Left lung (tissue), 10 donors: ENCODE data around the gene C1QC. TPM values are rescaled to one million over a fixed set of nuclear protein-coding genes. Genes with fewer than 3 reads are reported as not detected.

Experiments used
- ATAC-seq: fragments of 200-7000 bp; cut with Tn5 transposase; one replicate; pipeline ENCODE4 v1.9.1; 2020; ENCODE audit warnings: moderate library complexity
- DNase-seq, 4 donors: peaks; one replicate each; pipeline ENCODE4 v3.0.0-alpha.2; 2013 to 2020
- H3K27ac ChIP-seq, 2 donors: fragments of 200-600 bp; sonication (generic) in 1 of 2; one replicate each; pipeline versions ENCODE4 v1.5.0 to v1.8.0; 2020 to 2021
- H3K27me3 ChIP-seq, 2 donors: fragments of 200-600 bp; sonication (generic) in 1 of 2; one replicate each; pipeline versions ENCODE4 v1.5.0 to v1.8.0; 2020 to 2021
- H3K36me3 ChIP-seq, 2 donors: fragments of 200-600 bp; sonication (generic) in 1 of 2; one replicate each; pipeline versions ENCODE4 v1.5.0 to v1.8.0; 2020 to 2021
- H3K4me1 ChIP-seq, 2 donors: fragments of 200-600 bp; one replicate each; pipeline ENCODE4 v1.8.0; 2021
- H3K4me3 ChIP-seq, 2 donors: fragments of 200-600 bp; sonication (generic) in 1 of 2; one replicate each; pipeline versions ENCODE4 v1.5.0 to v1.8.0; 2020 to 2021; ENCODE audit warnings: mild to moderate bottlenecking in 1 of 2
- H3K9me3 ChIP-seq, 2 donors: fragments of 200-600 bp; sonication (generic) in 1 of 2; one replicate each; pipeline versions ENCODE4 v1.5.0 to v1.8.0; 2020 to 2021
- CTCF ChIP-seq, 2 donors: fragments of 200-600 bp; sonication (generic) in 1 of 2; IDR thresholded peaks; one replicate each; pipeline versions ENCODE4 v1.5.0 to v1.8.0; 2021; ENCODE audit warnings: antibody characterized with exemption in 2 of 2
- intact Hi-C, 2 donors: fragments of 100-400 bp; cut with DNase I; formaldehyde crosslinking; loops; one replicate each; pipeline versions ENCODE4 v1.11.2 to v1.14.2; 2022
- polyA plus RNA-seq, 6 donors: library from polyadenylated mRNA; unstranded; fragments of 120-200 nt; gene quantifications; one replicate each; pipeline ENCODE4 v1.2.1, GENCODE V29; 2013; ENCODE audit not compliant: insufficient read length in 6 of 6
- total RNA-seq, 2 donors: library from RNA; stranded (reverse); fragmentation: NEBNext Ultra II Directional; extraction: Animal tissue kit (Norgen Biotek cat#: 25700); gene quantifications; one replicate each; pipeline ENCODE4 v1.2.1, GENCODE V29; 2021
- donor health status: DM: no; HTN: yes; CAD: no.
- donor health status: DM: no; HTN: no; CAD: no.

C1QC gene
- total and polyA plus RNA-seq, 8 donors = 21.3 to 577 (median 26.1) TPM

DNA sequence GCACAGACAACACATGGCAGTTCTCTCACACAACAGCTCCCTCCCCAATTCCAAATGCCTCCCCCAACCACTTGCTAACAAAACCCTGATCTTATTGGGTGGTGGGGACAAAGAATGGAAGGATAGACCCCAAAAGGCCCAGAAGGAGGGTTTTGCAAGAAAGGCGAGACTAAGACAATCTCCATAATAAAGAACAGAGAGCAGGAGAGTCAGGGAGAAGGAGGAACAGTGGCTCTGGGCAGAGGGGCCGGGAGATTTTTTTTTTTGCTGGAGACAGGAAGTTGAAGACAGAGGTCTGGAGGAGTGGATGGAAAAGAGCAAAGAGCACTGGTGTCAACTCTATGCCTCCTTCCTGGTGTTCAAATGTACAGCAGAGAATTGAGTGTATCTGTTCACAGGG lies 13.5 kb upstream of the C1QC start:
- no peak for DNase-seq
- no peak for TF ChIP-seq CTCF (IDR thresholded peaks at IDR 0.05)
- no peaks in the 10 kb centered on the region for H3K36me3 ChIP-seq
- intact Hi-C loops = loop anchor here in 1 of 2 donors (10.0 kb wide), 1 partner anchor 205 kb away; no protein-coding TSS in a partner anchor
- H3K4me3 ChIP-seq = no peak overlapping the region
- H3K27ac ChIP-seq = no peak overlapping the region
- H3K27me3 ChIP-seq = peaks cover 9 to 81% of the 10 kb centered on the region in 2 donors
- no peaks in the 10 kb centered on the region for H3K9me3 ChIP-seq
- no peak for ATAC-seq
- H3K4me1 ChIP-seq = no peaks in the 10 kb centered on the region

DNA sequence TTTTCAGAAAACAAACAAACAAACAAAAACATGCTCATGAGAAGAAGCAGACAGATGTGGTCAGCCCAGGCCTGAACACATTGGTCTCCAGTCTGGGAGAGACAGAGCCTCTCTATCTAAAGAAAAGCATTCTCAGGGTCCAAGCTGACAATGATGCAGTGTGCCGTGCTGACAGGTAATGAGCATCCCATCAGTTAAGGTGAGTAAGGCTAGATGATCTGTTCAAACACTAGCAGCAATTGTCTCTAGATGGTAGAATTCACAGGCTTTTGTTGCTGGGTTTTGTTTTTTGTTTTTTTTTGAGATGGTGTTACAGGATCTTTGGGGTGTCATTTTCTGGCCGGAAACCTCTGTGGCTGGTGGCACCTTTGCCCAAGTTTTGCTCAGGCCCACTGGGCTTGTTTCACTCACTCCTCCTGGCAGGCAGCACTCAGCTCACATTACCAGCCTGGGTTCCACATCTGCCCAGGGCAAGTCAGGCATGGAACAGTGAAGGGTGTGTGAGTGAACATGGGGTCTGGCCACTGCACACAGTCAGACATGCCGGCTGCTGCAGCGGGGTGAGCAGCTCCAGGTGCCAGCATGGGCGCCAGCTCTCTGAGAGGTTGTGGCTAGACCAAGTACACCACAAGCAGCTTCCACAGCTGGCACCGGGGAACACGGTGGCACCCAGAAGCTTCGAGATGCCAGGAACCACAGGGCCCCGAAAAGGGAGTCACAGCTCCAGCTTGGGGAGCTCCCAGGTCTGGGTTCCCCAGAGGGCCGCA lies 9.6 kb upstream of the C1QC start:
- no peak for TF ChIP-seq CTCF (IDR thresholded peaks at IDR 0.05)
- no peak for ATAC-seq
- DNase-seq = no peak
- Histone ChIP-seq H3K4me3 (no peak overlapping the region), H3K27ac (no peak overlapping the region), H3K27me3 (peaks cover 0 to 68% of the 10 kb centered on the region in 2 donors), H3K9me3 (no peaks in the 10 kb centered on the region), H3K4me1 (no peaks in the 10 kb centered on the region), H3K36me3 (no peaks in the 10 kb centered on the region)
- intact Hi-C loops = loop anchor here in 1 of 2 donors (10.0 kb wide), 1 partner anchor 209 kb away; no protein-coding TSS in a partner anchor

DNA sequence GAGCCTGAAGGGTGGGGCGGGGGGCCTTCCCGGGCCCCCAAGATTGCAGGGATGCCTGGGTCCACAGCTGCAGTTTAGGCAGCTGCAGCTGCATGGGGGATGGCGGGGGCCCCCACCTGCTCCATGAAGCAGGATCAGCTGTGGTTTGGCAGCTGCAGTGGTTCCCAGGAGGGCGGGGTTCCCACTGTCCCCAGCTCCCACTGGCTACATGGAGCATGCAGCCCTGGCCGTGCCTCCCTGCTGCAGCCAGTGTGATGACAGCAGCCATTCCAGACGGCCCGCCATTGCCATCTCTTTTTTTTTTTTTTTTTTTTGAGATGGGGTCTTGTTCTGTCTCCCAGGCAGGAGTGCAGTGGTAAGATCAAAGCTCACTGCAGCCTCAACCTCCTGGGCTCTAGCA lies 8.0 kb upstream of the C1QC start:
- DNase-seq (no peak), ATAC-seq (no peak)
- Histone ChIP-seq H3K4me3 (no peak overlapping the region), H3K27me3 (peaks cover 0 to 69% of the 10 kb centered on the region in 2 donors), H3K27ac (no peak overlapping the region), H3K36me3 (no peaks in the 10 kb centered on the region), H3K9me3 (no peaks in the 10 kb centered on the region), H3K4me1 (no peaks in the 10 kb centered on the region)
- no peak for TF ChIP-seq CTCF (IDR thresholded peaks at IDR 0.05)
- intact Hi-C loops = loop anchor here in 1 of 2 donors (10.0 kb wide), 1 partner anchor 211 kb away; no protein-coding TSS in a partner anchor

- DNase-seq (peak in 3 of 4 donors; percentile 26 to 87 (median 84)), ATAC-seq (peak; percentile 82)
- intact Hi-C loops = loop anchor here in 1 of 2 donors (10.0 kb wide), 1 partner anchor 212 kb away; no protein-coding TSS in a partner anchor
- Histone ChIP-seq H3K36me3 (no peaks in the 10 kb centered on the region), H3K9me3 (no peaks in the 10 kb centered on the region), H3K27ac (peak within 1 kb of the TSS in 1 of 2 donors; percentile 30), H3K4me3 (peak within 1 kb of the TSS; percentile 11 to 40), H3K27me3 (peaks cover 0 to 66% of the 10 kb centered on the region in 2 donors), H3K4me1 (no peaks in the 10 kb centered on the region)
- no peak for TF ChIP-seq CTCF (IDR thresholded peaks at IDR 0.05)
Measured at GRCh38 chr1:22636353-22636752, 7.1 kb upstream of the C1QC start, which contains the start of gene C1QA. TSS of gene C1QA (plus strand) at chr1:22636628. CDS start at chr1:22637617, 989 bp downstream.

DNA sequence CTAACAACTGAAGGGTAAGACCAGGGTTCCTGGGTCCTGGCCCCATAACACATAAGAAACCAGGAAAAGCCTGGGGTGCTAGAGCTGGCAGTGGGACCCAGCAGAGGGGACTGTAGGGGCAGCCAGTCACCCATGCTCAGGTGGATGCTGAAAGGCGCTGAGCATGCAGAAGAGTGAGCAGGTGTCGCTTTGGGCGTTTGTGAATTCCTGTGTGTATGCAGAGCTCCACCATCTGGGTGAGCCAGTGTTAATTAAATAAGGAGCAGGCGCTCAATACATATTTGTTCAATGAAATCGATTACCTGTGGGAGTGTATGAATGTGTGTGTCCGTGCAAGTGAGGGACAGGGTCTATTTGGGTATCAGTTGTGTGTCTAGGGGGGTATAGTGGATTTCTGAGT lies 6.5 kb upstream of the C1QC start:
- H3K27ac ChIP-seq = peak overlapping the region in 1 of 2 donors; percentile 30
- H3K27me3 ChIP-seq = peaks cover 0 to 66% of the 10 kb centered on the region in 2 donors
- no peaks in the 10 kb centered on the region for H3K9me3 ChIP-seq
- H3K36me3 ChIP-seq = no peaks in the 10 kb centered on the region
- H3K4me3 ChIP-seq = peak overlapping the region; percentile 11 to 40
- ATAC-seq (no peak), DNase-seq (no peak)
- peaks cover 2 to 4% of the 10 kb centered on the region in 2 donors for H3K4me1 ChIP-seq
- intact Hi-C loops = loop anchor here in 1 of 2 donors (10.0 kb wide), 1 partner anchor 212 kb away; no protein-coding TSS in a partner anchor
- no peak for TF ChIP-seq CTCF (IDR thresholded peaks at IDR 0.05)
